Right kidney (tissue), 1 donor: Measurements from ENCODE around the gene HDGFL2.

Source experiments
- DNase-seq: peaks from one replicate; pipeline ENCODE4 v3.0.0-alpha.2; 2016

The HDGFL2 gene

GRCh38 chr19:4464815-4465581 lies 7.1 kb upstream of the HDGFL2 start:
- no peak for DNase-seq

GRCh38 chr19:4467835-4468234 lies 4.3 kb upstream of the HDGFL2 start:
- DNase-seq: no peak

GRCh38 chr19:4471403-4472173 lies 509 bp upstream of the HDGFL2 start:
- peak; percentile 88 for DNase-seq

GRCh38 chr19:4473011-4473762 lies 1.1 kb downstream of the HDGFL2 start:
- DNase-seq: no peak

- DNase-seq: no peak
Measured at GRCh38 chr19:4473763-4474513, 1.8 kb downstream of the HDGFL2 start.

GRCh38 chr19:4474514-4475022 lies 2.5 kb downstream of the HDGFL2 start:
- peak; percentile 42 for DNase-seq

GRCh38 chr19:4477034-4477801 lies 5.1 kb downstream of the HDGFL2 start:
- DNase-seq: no peak

GRCh38 chr19:4482721-4483364 lies 10.7 kb downstream of the HDGFL2 start:
- no peak for DNase-seq

GRCh38 chr19:4483385-4483784 lies 11.3 kb downstream of the HDGFL2 start:
- no peak for DNase-seq

GRCh38 chr19:4487572-4487971 lies 15.5 kb downstream of the HDGFL2 start:
- DNase-seq: no peak

GRCh38 chr19:4488496-4488895 lies 16.4 kb downstream of the HDGFL2 start:
- DNase-seq: no peak

GRCh38 chr19:4491446-4491845 lies 19.3 kb downstream of the HDGFL2 start:
- DNase-seq: no peak

- DNase-seq: no peak
Measured at GRCh38 chr19:4492337-4493103, 20.4 kb downstream of the HDGFL2 start.

- no peak for DNase-seq
Measured at GRCh38 chr19:4493104-4493928, 21.2 kb downstream of the HDGFL2 start.

GRCh38 chr19:4493929-4494690 lies 22.0 kb downstream of the HDGFL2 start:
- DNase-seq: no peak

GRCh38 chr19:4494691-4495064 lies 22.6 kb downstream of the HDGFL2 start:
- no peak for DNase-seq

GRCh38 chr19:4495471-4495870 lies 23.4 kb downstream of the HDGFL2 start:
- DNase-seq: no peak

GRCh38 chr19:4496304-4496703 lies 24.2 kb downstream of the HDGFL2 start:
- DNase-seq: no peak
